ENCODE results near the gene MYH10. TPM values are rescaled to one million over a fixed set of nuclear protein-coding genes. Genes with fewer than 3 reads are reported as not detected.

The MYH10 gene
- total and polyA plus RNA-seq, 9 of the 15 experiments (the other 6 are each of a cell fraction or from before 2014, with no cell fraction given), result 16.3 to 95.3 (median 39.7) TPM

- TF ChIP-seq REST (IDR thresholded peaks at IDR 0.05; ENCODE audit: borderline replicate concordance) (peak; percentile 16; the same call in 1 of the 2 replicates), REST (CRISPR knock-in tag; IDR thresholded peaks at IDR 0.05; ENCODE audit: low read depth) (no peak), CREB1 (IDR thresholded peaks at IDR 0.05) (peak; percentile 69), CREB1 (CRISPR knock-in tag; IDR thresholded peaks at IDR 0.05) (peak; percentile 84), POU5F1 (IDR thresholded peaks at IDR 0.05; ENCODE audit: borderline replicate concordance, low read depth, low read length, partially characterized antibody) (no peak), FOSL1 (tag; conservative IDR thresholded peaks at IDR 0.05) (peak; percentile 40; the same call in 1 of the 2 replicates), TAF1 (IDR thresholded peaks at IDR 0.05; ENCODE audit: control insufficient read depth, extremely low read depth, insufficient read depth, low read length, severe bottlenecking) (peak; percentile 11), TFAP4 (CRISPR knock-in tag; IDR thresholded peaks at IDR 0.05; ENCODE audit: borderline replicate concordance) (peak; percentile 87), CCNT2 (IDR thresholded peaks at IDR 0.05; ENCODE audit: borderline replicate concordance, extremely low read depth, insufficient read length, low read depth, low read length) (peak; percentile 60), POLR2G (IDR thresholded peaks at IDR 0.05; ENCODE audit: low read depth, low read length) (peak; percentile 84), RNF2 (IDR thresholded peaks at IDR 0.05) (peak; percentile 33; the same call in 1 of the 2 replicates), MTF1 (CRISPR knock-in tag; IDR thresholded peaks at IDR 0.05; ENCODE audit: borderline replicate concordance) (no peak), RFX1 (IDR thresholded peaks at IDR 0.05) (peak; percentile 83), NELFE (IDR thresholded peaks at IDR 0.05; ENCODE audit: insufficient read depth, insufficient read length) (no peak), ETV5 (CRISPR knock-in tag; IDR thresholded peaks at IDR 0.05; ENCODE audit: low read depth) (no peak), ZBTB7A (IDR thresholded peaks at IDR 0.05; ENCODE audit: borderline replicate concordance, control insufficient read depth, low read depth, low read length) (peak; percentile 63; the same call in 1 of the 2 replicates), PHF8 (IDR thresholded peaks at IDR 0.05; ENCODE audit: borderline replicate concordance, low read length) (peak; percentile 64; the same call in 1 of the 2 replicates), NFIC (IDR thresholded peaks at IDR 0.05) (peak; percentile 73), EP400 (IDR thresholded peaks at IDR 0.05) (peak; percentile 37; the same call in 1 of the 2 replicates), CREM (IDR thresholded peaks at IDR 0.05; ENCODE audit: low read depth) (peak; percentile 91)
Observed at GRCh38 chr17:8630802-8631553, 453 bp upstream of the MYH10 start (continued).

All from K562 (cell line).